Measurements from ENCODE around the gene BCO2. TPM values are rescaled to one million over a fixed set of nuclear protein-coding genes. Genes with fewer than 3 reads are reported as not detected.
"Not testable (repeated sequence)": the region's sequence is repeated elsewhere in the genome, so short reads cannot be mapped to it uniquely, and the experiment has no call there.

Gene BCO2
- total RNA-seq, 4 donors from 2014 or later = 9.9 to 56.2 (median 25.4) TPM

DNA sequence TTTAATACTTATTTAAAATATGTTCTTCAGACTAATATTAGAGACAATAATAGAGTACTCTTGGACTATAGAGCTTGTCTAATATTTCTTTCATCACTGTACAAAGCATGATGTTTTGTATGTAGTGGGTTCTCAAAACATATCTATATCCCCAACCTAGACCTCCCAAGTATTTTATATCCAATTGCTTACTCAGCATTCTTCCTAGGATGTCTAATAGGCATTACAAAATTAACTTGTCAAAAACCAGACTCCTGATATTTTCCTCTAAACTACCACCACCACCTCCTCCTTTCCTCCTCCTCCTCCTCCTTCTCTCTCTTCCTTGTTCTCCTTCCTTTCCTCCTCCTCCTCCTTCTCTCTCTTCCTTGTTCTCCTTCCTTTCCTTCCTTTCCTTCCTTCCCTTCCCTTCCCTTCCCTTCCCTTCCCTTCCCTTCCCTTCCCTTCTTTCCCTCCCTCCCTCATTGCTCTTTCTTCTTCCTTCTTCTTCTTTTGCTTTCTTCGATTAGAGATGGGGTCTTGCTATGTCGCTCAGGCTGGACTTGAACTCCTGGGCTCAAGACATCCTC, 21.3 kb downstream of the BCO2 start:
- no peak for DNase-seq
- no peak overlapping the region for H3K27ac ChIP-seq
- no peaks in the 10 kb centered on the region for H3K27me3 ChIP-seq
- H3K36me3 ChIP-seq = no peaks in the 10 kb centered on the region
- no peaks in the 10 kb centered on the region for H3K9me3 ChIP-seq
- H3K4me3 ChIP-seq = no peak overlapping the region
- no peaks in the 10 kb centered on the region for H3K4me1 ChIP-seq
- TF ChIP-seq POLR2A (IDR thresholded peaks at IDR 0.05) = no peak
- TF ChIP-seq, protein P1, sequence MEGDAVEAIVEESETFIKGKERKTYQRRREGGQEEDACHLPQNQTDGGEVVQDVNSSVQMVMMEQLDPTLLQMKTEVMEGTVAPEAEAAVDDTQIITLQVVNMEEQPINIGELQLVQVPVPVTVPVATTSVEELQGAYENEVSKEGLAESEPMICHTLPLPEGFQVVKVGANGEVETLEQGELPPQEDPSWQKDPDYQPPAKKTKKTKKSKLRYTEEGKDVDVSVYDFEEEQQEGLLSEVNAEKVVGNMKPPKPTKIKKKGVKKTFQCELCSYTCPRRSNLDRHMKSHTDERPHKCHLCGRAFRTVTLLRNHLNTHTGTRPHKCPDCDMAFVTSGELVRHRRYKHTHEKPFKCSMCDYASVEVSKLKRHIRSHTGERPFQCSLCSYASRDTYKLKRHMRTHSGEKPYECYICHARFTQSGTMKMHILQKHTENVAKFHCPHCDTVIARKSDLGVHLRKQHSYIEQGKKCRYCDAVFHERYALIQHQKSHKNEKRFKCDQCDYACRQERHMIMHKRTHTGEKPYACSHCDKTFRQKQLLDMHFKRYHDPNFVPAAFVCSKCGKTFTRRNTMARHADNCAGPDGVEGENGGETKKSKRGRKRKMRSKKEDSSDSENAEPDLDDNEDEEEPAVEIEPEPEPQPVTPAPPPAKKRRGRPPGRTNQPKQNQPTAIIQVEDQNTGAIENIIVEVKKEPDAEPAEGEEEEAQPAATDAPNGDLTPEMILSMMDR (IDR thresholded peaks at IDR 0.05) = no peak

DNA sequence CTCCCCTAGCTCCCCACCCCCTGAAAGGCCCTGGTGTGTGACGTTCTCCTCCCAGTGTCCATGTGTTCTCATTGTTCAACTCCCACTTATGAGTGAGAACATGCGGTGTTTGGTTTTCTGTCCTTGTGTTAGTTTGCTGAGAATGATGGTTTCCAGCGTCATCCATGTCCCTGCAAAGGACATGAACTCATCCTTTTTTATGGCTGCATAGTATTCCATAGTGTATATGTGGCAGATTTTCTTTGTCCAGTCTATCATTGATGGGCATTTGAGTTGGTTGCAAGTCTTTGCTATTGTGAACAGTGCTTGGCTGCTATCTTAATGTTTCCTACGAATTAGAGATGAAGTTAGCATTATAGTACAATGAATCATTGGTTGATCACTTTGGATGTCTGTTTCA, 23.8 kb downstream of the BCO2 start:
- H3K4me1 ChIP-seq, DNase-seq, H3K27me3 ChIP-seq, H3K36me3 ChIP-seq, H3K9me3 ChIP-seq, H3K27ac ChIP-seq, H3K4me3 ChIP-seq: not testable (repeated sequence)

DNA sequence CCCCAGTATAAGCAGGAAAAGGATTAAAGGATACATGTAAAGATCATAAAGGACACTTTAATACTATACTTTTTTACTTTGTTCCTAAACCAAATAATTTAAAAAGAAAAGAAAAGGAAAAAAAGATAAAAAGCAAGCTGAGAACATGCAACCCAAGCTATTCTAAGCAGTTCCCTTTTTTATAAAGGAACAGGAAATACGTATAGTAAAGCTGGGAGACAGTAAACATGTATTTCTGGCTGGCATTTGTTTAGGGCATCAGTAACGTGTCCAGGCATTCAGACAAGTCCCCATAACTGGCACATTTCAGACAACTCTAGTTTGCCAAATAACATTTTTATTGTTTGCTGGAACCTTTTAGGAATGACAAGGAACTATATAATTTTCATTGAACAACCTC, 24.9 kb downstream of the BCO2 start:
- H3K4me3 ChIP-seq = no peak overlapping the region
- no peaks in the 10 kb centered on the region for H3K27me3 ChIP-seq
- H3K27ac ChIP-seq = no peak overlapping the region
- no peak for DNase-seq
- no peaks in the 10 kb centered on the region for H3K36me3 ChIP-seq
- H3K9me3 ChIP-seq = no peaks in the 10 kb centered on the region
- TF ChIP-seq, protein P1 (IDR thresholded peaks at IDR 0.05) = no peak
- TF ChIP-seq POLR2A (IDR thresholded peaks at IDR 0.05) = no peak
- H3K4me1 ChIP-seq = no peaks in the 10 kb centered on the region

DNA sequence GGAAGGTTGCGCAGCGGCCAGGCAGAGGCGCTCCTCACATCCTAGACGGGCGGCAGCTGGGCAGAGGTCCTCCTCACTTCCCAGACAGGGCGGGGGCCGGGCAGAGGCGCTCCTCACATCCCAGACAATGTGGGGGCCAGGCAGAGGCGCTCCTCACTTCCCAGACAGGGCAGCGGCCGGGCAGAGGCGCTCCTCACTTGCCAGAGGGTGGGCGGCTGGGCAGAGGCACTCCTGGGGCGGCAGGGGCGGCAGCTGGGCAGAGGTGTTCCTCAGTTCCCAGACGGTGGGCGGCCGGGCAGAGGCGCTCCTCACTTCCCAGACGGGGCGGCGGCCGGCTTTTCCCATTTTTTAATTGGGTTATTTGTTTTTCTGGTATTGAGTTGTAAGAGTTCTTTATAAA, 30.8 kb downstream of the BCO2 start:
- no peaks in the 10 kb centered on the region for H3K36me3 ChIP-seq
- no peak overlapping the region for H3K27ac ChIP-seq
- no peaks in the 10 kb centered on the region for H3K27me3 ChIP-seq
- no peak for DNase-seq
- no peak for TF ChIP-seq POLR2A (IDR thresholded peaks at IDR 0.05)
- TF ChIP-seq, protein P1 (IDR thresholded peaks at IDR 0.05) = no peak
- no peak overlapping the region for H3K4me3 ChIP-seq
- no peaks in the 10 kb centered on the region for H3K4me1 ChIP-seq
- H3K9me3 ChIP-seq = no peaks in the 10 kb centered on the region

GRCh38 chr11:112210890-112211289, 35.6 kb downstream of the BCO2 start:
- Histone ChIP-seq H3K9me3 (no peaks in the 10 kb centered on the region), H3K27me3 (no peaks in the 10 kb centered on the region), H3K4me3 (no peak overlapping the region), H3K27ac (no peak overlapping the region), H3K36me3 (no peaks in the 10 kb centered on the region), H3K4me1 (no peaks in the 10 kb centered on the region)
- TF ChIP-seq, protein P1 (IDR thresholded peaks at IDR 0.05) = no peak
- TF ChIP-seq POLR2A (IDR thresholded peaks at IDR 0.05) = no peak
- no peak for DNase-seq

DNA sequence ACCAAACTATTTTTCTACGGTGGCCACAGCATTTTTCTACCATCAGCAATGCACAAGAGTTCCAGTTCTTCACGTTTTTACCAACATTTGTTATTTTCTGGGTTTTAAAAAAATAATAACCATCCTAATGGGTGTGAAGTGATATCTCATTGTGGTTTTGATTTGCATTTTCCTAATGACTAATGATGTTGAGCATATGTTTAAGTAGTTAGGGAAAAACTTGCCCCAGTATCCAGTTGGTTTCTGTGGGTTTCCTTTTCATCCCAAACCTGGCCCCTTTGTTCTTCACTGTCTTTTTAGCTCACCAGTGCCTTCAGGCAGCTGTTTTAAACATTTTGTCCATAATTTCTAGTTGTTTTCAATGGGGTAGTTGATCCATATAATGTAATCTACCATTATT, 36.2 kb downstream of the BCO2 start:
- no peak for DNase-seq
- no peaks in the 10 kb centered on the region for H3K36me3 ChIP-seq
- H3K4me1 ChIP-seq = no peaks in the 10 kb centered on the region
- H3K27me3 ChIP-seq = no peaks in the 10 kb centered on the region
- TF ChIP-seq POLR2A (IDR thresholded peaks at IDR 0.05) = no peak
- TF ChIP-seq, protein P1 (IDR thresholded peaks at IDR 0.05) = no peak
- H3K27ac ChIP-seq = no peak overlapping the region
- no peaks in the 10 kb centered on the region for H3K9me3 ChIP-seq
- no peak overlapping the region for H3K4me3 ChIP-seq

All from Peyer's patch (tissue), 4 donors.